SK-N-SH (cell line): ENCODE results near the gene PAIP1. TPM values are rescaled to one million over a fixed set of nuclear protein-coding genes. Genes with fewer than 3 reads are reported as not detected.

ENCODE experiments used
- CTCF ChIA-PET: fragments of 300-600, 350-600 bp; formaldehyde crosslinking; extraction: SDS; loops from one replicate; lab custom pipeline; 2021; lab: Yijun Ruan, JAX
- POLR2A ChIA-PET: fragments of 350-600 bp; sonication (Branson Sonifier 250); formaldehyde crosslinking; extraction: SDS; loops from one replicate; lab custom pipeline; 2020; ENCODE audit warnings: antibody characterized with exemption, inconsistent platforms; lab: Yijun Ruan, JAX
- DNase-seq: peaks from one replicate; pipeline ENCODE4 v3.0.0; 2012
- H2AFZ ChIP-seq: fragments of 200-600 bp; sonication (generic); 2 replicates; pipeline ENCODE4 v1.8.1; 2016; ENCODE audit warnings: antibody characterized with exemption, mild to moderate bottlenecking, low read depth
- H3F3A ChIP-seq: fragments of 200-600 bp; sonication (generic); replicated peaks from 2 replicates; pipeline ENCODE3; 2016; ENCODE audit warnings: antibody characterized with exemption, mild to moderate bottlenecking; ENCODE audit not compliant: insufficient read depth
- H3K27ac ChIP-seq, 2 experiments: fragments of 200-500 bp in 1 of 2; fragments of 200-600 bp in 1 of 2; sonication (Bioruptor generic) in 1 of 2; sonication (generic), shearing (Covaris generic) in 1 of 2; 2 replicates each; pipeline versions ENCODE4 v1.5.1 to v1.6.1; 2014 to 2016; ENCODE audit warnings: low read depth in 2 of 2, inconsistent platforms in 1 of 2, low read length in 1 of 2, mild to moderate bottlenecking in 1 of 2, mixed read lengths in 1 of 2
- H3K27me3 ChIP-seq: fragments of 200-600 bp; sonication (generic), shearing (Covaris generic); 2 replicates; pipeline ENCODE4 v1.6.1; 2016; ENCODE audit warnings: mixed run types; ENCODE audit not compliant: insufficient read depth
- H3K36me3 ChIP-seq, 2 experiments: fragments of 200-500 bp in 1 of 2; fragments of 200-600 bp in 1 of 2; sonication (Bioruptor generic) in 1 of 2; sonication (generic) in 1 of 2; replicated peaks in 1 of 2; 2 replicates each; pipeline versions ENCODE3 to v1.5.1; 2014 to 2016; ENCODE audit warnings: low read length in 1 of 2, mild to moderate bottlenecking in 1 of 2; ENCODE audit not compliant: insufficient read depth in 2 of 2, control insufficient read depth in 1 of 2
- H3K4me1 ChIP-seq, 2 experiments: fragments of 200-500 bp in 1 of 2; fragments of 200-600 bp in 1 of 2; sonication (Bioruptor generic) in 1 of 2; sonication (generic), shearing (Covaris generic) in 1 of 2; 2 replicates each; pipeline versions ENCODE4 v1.5.1 to v1.6.1; 2014 to 2016; ENCODE audit warnings: low read depth in 1 of 2, low read length in 1 of 2, mixed run types in 1 of 2; ENCODE audit not compliant: insufficient read depth in 2 of 2, control insufficient read depth in 1 of 2
- H3K4me2 ChIP-seq: fragments of 200-600 bp; sonication (generic), shearing (Covaris generic); 2 replicates; pipeline ENCODE4 v1.6.1; 2017; ENCODE audit warnings: mixed run types
- H3K4me3 ChIP-seq, 2 experiments: fragments of 200-500 bp in 1 of 2; fragments of 200-600 bp in 1 of 2; sonication (Bioruptor generic) in 1 of 2; sonication (generic), shearing (Covaris generic) in 1 of 2; 2 replicates each; pipeline versions ENCODE4 v1.5.1 to v1.8.1; 2014 to 2016; ENCODE audit warnings: low read depth in 2 of 2, inconsistent platforms in 1 of 2, low read length in 1 of 2, mild to moderate bottlenecking in 1 of 2, mixed read lengths in 1 of 2, moderate library complexity in 1 of 2
- H3K79me2 ChIP-seq: fragments of 200-600 bp; sonication (generic); 2 replicates; pipeline ENCODE4 v1.8.1; 2017; ENCODE audit warnings: mild to moderate bottlenecking; ENCODE audit not compliant: insufficient read depth
- H3K9ac ChIP-seq: fragments of 200-600 bp; sonication (generic); 2 replicates; pipeline ENCODE4 v1.6.1; 2017; ENCODE audit warnings: mixed run types
- H3K9me2 ChIP-seq: fragments of 200-600 bp; sonication (generic); 2 replicates; pipeline ENCODE4 v1.6.1; 2017; ENCODE audit warnings: mixed run types
- H3K9me3 ChIP-seq: fragments of 200-600 bp; sonication (generic); 2 replicates; pipeline ENCODE4 v1.6.1; 2017; ENCODE audit warnings: mixed run types, mild to moderate bottlenecking, moderate library complexity
- H4K20me1 ChIP-seq: fragments of 200-600 bp; sonication (generic); 2 replicates; pipeline ENCODE4 v1.6.1; 2017; ENCODE audit warnings: mild to moderate bottlenecking, mixed run types; ENCODE audit not compliant: insufficient read depth
- ELF1 ChIP-seq: IDR thresholded peaks from 2 replicates; pipeline ENCODE4 v1.4.0; 2012
- FOSL2 ChIP-seq: IDR thresholded peaks from 2 replicates; pipeline ENCODE4 v1.4.0; 2012; ENCODE audit warnings: low read depth, mild to moderate bottlenecking, moderate library complexity, borderline replicate concordance
- FOXJ3 ChIP-seq: sonication (generic); formaldehyde crosslinking; IDR thresholded peaks from 2 replicates; pipeline ENCODE4 v1.5.1; 2020; ENCODE audit warnings: mild to moderate bottlenecking, missing genetic modification reagents
- FOXM1 ChIP-seq: IDR thresholded peaks from 2 replicates; pipeline ENCODE4 v1.4.0; 2012; ENCODE audit warnings: low read depth, mild to moderate bottlenecking
- GABPA ChIP-seq: IDR thresholded peaks from 2 replicates; pipeline ENCODE4 v1.4.0; 2012; ENCODE audit warnings: low read depth, mild to moderate bottlenecking
- RCOR1 ChIP-seq: fragments of 150-350 bp; IDR thresholded peaks from 2 replicates; pipeline ENCODE4 v1.6.1; 2017; ENCODE audit warnings: antibody characterized with exemption, low read length
- SIN3A ChIP-seq: IDR thresholded peaks from 2 replicates; pipeline ENCODE4 v1.6.1; 2012; ENCODE audit warnings: low read depth, mild to moderate bottlenecking, low read length, moderate library complexity, borderline replicate concordance
- SMC3 ChIP-seq: IDR thresholded peaks from 2 replicates; pipeline ENCODE4 v1.6.1; 2012; ENCODE audit warnings: low read depth, low read length, improper control_type of control experiment
- TAF1 ChIP-seq: IDR thresholded peaks from 2 replicates; pipeline ENCODE4 v1.6.1; 2012; ENCODE audit warnings: low read depth, mild to moderate bottlenecking, low read length, moderate library complexity, borderline replicate concordance
- TCF12 ChIP-seq: IDR thresholded peaks from 2 replicates; pipeline ENCODE4 v1.4.0; 2012
- USF2 ChIP-seq: fragments of 150-350 bp; IDR thresholded peaks from 2 replicates; pipeline ENCODE4 v1.6.1; 2017; ENCODE audit warnings: antibody characterized with exemption, low read length, low read depth, borderline replicate concordance
- WGBS: methylation state at CpG from one replicate; pipeline ENCODE4 v1.1.6; 2017; ENCODE audit warnings: low lambda C conversion rate; 5-methylcytosine and 5-hydroxymethylcytosine counted together
- polyA plus RNA-seq, 3 experiments: library from polyadenylated mRNA; depleted of rRNA; stranded (reverse); fragments of >200 nt; gene quantifications; 2 replicates each; pipeline ENCODE4 v1.2.3, GENCODE V29; 2012
- TF ChIP-seq, protein P1 (sequence below): IDR thresholded peaks from 2 replicates; pipeline ENCODE4 v1.4.0; 2012; ENCODE audit warnings: low read depth, borderline replicate concordance
- TF ChIP-seq, protein P2 (sequence below): IDR thresholded peaks from 2 replicates; pipeline ENCODE4 v1.4.0; 2012; ENCODE audit warnings: low read depth
- TF ChIP-seq, protein P3 (sequence below): IDR thresholded peaks from 2 replicates; pipeline ENCODE4; 2012
- TF ChIP-seq, protein P4 (sequence below): fragments of 200-600 bp; sonication (generic); IDR thresholded peaks from 2 replicates; pipeline ENCODE4 v1.6.1; 2017; ENCODE audit warnings: antibody characterized with exemption, mild to moderate bottlenecking, moderate library complexity

The PAIP1 gene
- polyA plus RNA-seq, 1 of the 3 experiments (the other 2 are of a cell fraction), result 70.0 TPM

DNA sequence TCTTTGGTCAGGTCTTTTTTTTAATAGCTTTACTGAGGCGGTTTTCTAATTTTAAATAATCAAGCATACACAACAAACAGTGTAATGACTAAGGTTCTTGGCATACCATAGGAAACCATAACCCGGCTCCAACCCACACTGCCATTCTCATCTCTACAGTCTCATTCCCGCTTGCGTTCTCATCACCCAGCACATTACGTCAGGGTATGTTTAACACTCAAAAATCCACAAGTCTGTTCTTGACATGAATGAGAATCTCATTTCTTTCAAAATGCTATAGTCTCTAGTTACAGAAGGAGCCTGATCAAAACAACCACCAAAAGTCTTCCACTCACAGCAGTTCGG is 42.4 kb downstream of the PAIP1 start:
- peak; percentile 51 for DNase-seq
- Histone ChIP-seq H3K4me2 (peak overlapping the region; percentile 89), H3F3A (peaks cover 7% of the 10 kb centered on the region), H4K20me1 (no peaks in the 10 kb centered on the region), H3K27me3 (no peaks in the 10 kb centered on the region), H3K9me3 (no peaks in the 10 kb centered on the region), H3K36me3 (no peaks in the 10 kb centered on the region), H3K27ac (peak overlapping the region; percentile 91 to 96), H3K79me2 (peaks cover 26% of the 10 kb centered on the region; the same call in 1 of the 2 replicates), H3K9me2 (no peaks in the 10 kb centered on the region), H3K4me3 (peak overlapping the region; percentile 76 to 96), H3K9ac (peak overlapping the region; percentile 97), H2AFZ (peak overlapping the region; percentile 99), H3K4me1 (peaks cover 0 to 11% of the 10 kb centered on the region in 2 experiments; a peak in 2 of 4 replicates)
- WGBS, result 2% methylated on average over 6 of the region's 6 CpGs
- POLR2A ChIA-PET, result interaction anchor here (1.2 to 1.7 kb wide), 4 partner anchors 9 to 88 kb away, joined by 6 to 28 read pairs (median 12); partner anchors contain the start of genes NNT and TMEM267
- CTCF ChIA-PET, result interaction anchor here (1.6 to 2.6 kb wide), 2 partner anchors 30 to 42 kb away, joined by 6 to 13 read pairs; partner anchors contain the start of genes PAIP1 and TMEM267
- TF ChIP-seq SMC3 (no peak), FOXJ3 (no peak), ELF1 (no peak), FOSL2 (no peak), FOXM1 (no peak), RCOR1 (no peak), USF2 (no peak), TAF1 (no peak), SIN3A (no peak), TCF12 (no peak), GABPA (no peak)
- TF ChIP-seq, protein P1, sequence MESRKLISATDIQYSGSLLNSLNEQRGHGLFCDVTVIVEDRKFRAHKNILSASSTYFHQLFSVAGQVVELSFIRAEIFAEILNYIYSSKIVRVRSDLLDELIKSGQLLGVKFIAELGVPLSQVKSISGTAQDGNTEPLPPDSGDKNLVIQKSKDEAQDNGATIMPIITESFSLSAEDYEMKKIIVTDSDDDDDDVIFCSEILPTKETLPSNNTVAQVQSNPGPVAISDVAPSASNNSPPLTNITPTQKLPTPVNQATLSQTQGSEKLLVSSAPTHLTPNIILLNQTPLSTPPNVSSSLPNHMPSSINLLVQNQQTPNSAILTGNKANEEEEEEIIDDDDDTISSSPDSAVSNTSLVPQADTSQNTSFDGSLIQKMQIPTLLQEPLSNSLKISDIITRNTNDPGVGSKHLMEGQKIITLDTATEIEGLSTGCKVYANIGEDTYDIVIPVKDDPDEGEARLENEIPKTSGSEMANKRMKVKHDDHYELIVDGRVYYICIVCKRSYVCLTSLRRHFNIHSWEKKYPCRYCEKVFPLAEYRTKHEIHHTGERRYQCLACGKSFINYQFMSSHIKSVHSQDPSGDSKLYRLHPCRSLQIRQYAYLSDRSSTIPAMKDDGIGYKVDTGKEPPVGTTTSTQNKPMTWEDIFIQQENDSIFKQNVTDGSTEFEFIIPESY, result no peak
- TF ChIP-seq, protein P2, sequence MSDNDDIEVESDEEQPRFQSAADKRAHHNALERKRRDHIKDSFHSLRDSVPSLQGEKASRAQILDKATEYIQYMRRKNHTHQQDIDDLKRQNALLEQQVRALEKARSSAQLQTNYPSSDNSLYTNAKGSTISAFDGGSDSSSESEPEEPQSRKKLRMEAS, result no peak
- TF ChIP-seq, protein P3, sequence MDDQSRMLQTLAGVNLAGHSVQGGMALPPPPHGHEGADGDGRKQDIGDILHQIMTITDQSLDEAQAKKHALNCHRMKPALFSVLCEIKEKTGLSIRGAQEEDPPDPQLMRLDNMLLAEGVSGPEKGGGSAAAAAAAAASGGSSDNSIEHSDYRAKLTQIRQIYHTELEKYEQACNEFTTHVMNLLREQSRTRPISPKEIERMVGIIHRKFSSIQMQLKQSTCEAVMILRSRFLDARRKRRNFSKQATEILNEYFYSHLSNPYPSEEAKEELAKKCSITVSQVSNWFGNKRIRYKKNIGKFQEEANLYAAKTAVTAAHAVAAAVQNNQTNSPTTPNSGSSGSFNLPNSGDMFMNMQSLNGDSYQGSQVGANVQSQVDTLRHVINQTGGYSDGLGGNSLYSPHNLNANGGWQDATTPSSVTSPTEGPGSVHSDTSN, result no peak
- TF ChIP-seq, protein P4, sequence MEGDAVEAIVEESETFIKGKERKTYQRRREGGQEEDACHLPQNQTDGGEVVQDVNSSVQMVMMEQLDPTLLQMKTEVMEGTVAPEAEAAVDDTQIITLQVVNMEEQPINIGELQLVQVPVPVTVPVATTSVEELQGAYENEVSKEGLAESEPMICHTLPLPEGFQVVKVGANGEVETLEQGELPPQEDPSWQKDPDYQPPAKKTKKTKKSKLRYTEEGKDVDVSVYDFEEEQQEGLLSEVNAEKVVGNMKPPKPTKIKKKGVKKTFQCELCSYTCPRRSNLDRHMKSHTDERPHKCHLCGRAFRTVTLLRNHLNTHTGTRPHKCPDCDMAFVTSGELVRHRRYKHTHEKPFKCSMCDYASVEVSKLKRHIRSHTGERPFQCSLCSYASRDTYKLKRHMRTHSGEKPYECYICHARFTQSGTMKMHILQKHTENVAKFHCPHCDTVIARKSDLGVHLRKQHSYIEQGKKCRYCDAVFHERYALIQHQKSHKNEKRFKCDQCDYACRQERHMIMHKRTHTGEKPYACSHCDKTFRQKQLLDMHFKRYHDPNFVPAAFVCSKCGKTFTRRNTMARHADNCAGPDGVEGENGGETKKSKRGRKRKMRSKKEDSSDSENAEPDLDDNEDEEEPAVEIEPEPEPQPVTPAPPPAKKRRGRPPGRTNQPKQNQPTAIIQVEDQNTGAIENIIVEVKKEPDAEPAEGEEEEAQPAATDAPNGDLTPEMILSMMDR, result no peak
